ENCODE data around the gene MSL2.
"Not testable (repeated sequence)": the region's sequence is repeated elsewhere in the genome, so short reads cannot be mapped to it uniquely, and the experiment has no call there.

MSL2 gene

GRCh38 chr3:136186846-136187245, 9.3 kb downstream of the MSL2 start:
- CTCF ChIA-PET = interaction anchor here (0.6 kb wide), 1 partner anchor 797 kb away, joined by 3 read pairs; no protein-coding TSS in a partner anchor
- POLR2A ChIA-PET = interaction anchor here (1.1 kb wide), 1 partner anchor 9 kb away, joined by 4 read pairs; the partner anchor contains the start of gene MSL2
- DNase-seq (ENCODE audit: extremely low spot score) = no peak
- TF ChIP-seq CTBP1 (IDR thresholded peaks at IDR 0.05; ENCODE audit: borderline replicate concordance) = no peak
- no peak for TF ChIP-seq ZNF384 (IDR thresholded peaks at IDR 0.05)
- no peak for TF ChIP-seq SUZ12 (IDR thresholded peaks at IDR 0.05)
- TF ChIP-seq FOXK2 (IDR thresholded peaks at IDR 0.05) = no peak
- no peak for TF ChIP-seq BHLHE40 (IDR thresholded peaks at IDR 0.05; ENCODE audit: borderline replicate concordance)

GRCh38 chr3:136186344-136186743, 9.8 kb downstream of the MSL2 start:
- no peak for DNase-seq (ENCODE audit: extremely low spot score)
- CTCF ChIA-PET = interaction anchor here (0.6 kb wide), 1 partner anchor 798 kb away, joined by 3 read pairs; no protein-coding TSS in a partner anchor
- POLR2A ChIA-PET = interaction anchor here (1.1 kb wide), 1 partner anchor 10 kb away, joined by 4 read pairs; the partner anchor contains the start of gene MSL2
- TF ChIP-seq ARNT (IDR thresholded peaks at IDR 0.05) (no peak), HDGF (IDR thresholded peaks at IDR 0.05; ENCODE audit: borderline replicate concordance) (no peak), SP1 (IDR thresholded peaks at IDR 0.05) (no peak), TARDBP (IDR thresholded peaks at IDR 0.05) (no peak)

- no peak for DNase-seq (ENCODE audit: extremely low spot score)
- TF ChIP-seq ARNT (IDR thresholded peaks at IDR 0.05) = no peak
- no peak for TF ChIP-seq SP1 (IDR thresholded peaks at IDR 0.05)
- TF ChIP-seq TARDBP (IDR thresholded peaks at IDR 0.05) = no peak
- no peak for TF ChIP-seq LEF1 (IDR thresholded peaks at IDR 0.05; ENCODE audit: borderline replicate concordance)
- TF ChIP-seq FOXK2 (IDR thresholded peaks at IDR 0.05) = no peak
- no peak for TF ChIP-seq CTBP1 (IDR thresholded peaks at IDR 0.05; ENCODE audit: borderline replicate concordance)
- TF ChIP-seq FOXM1 (IDR thresholded peaks at IDR 0.05; ENCODE audit: borderline replicate concordance) = no peak
- ChIA-PET POLR2A (interaction anchor here (1.6 kb wide), 1 partner anchor 568 kb away, joined by 4 read pairs; the partner anchor contains the start of gene STAG1), CTCF (no interaction called here)
Measured at GRCh38 chr3:136184703-136185102, 11.4 kb downstream of the MSL2 start.

GRCh38 chr3:136181741-136182140, 14.4 kb downstream of the MSL2 start:
- POLR2A ChIA-PET = interaction anchor here (4.8 kb wide), 1 partner anchor 14 kb away, joined by 27 read pairs; the partner anchor contains the start of gene MSL2
- CTCF ChIA-PET = no interaction called here
- no peak for TF ChIP-seq FOXK2 (IDR thresholded peaks at IDR 0.05)
- no peak for TF ChIP-seq SUZ12 (IDR thresholded peaks at IDR 0.05)
- no peak for TF ChIP-seq CTBP1 (IDR thresholded peaks at IDR 0.05; ENCODE audit: borderline replicate concordance)
- no peak for TF ChIP-seq L3MBTL2 (conservative IDR thresholded peaks at IDR 0.05)
- TF ChIP-seq FOXA1 (IDR thresholded peaks at IDR 0.05) = no peak
- no peak for TF ChIP-seq FOXM1 (IDR thresholded peaks at IDR 0.05; ENCODE audit: borderline replicate concordance)
- TF ChIP-seq TARDBP (IDR thresholded peaks at IDR 0.05) = no peak
- no peak for TF ChIP-seq HDGF (IDR thresholded peaks at IDR 0.05; ENCODE audit: borderline replicate concordance)
- TF ChIP-seq BHLHE40 (IDR thresholded peaks at IDR 0.05; ENCODE audit: borderline replicate concordance) = no peak
- no peak for TF ChIP-seq PKNOX1 (IDR thresholded peaks at IDR 0.05)
- TF ChIP-seq SP1 (IDR thresholded peaks at IDR 0.05) = no peak
- no peak for TF ChIP-seq ELF4 (IDR thresholded peaks at IDR 0.05)
- no peak for TF ChIP-seq NFRKB (IDR thresholded peaks at IDR 0.05)
- no peak for TF ChIP-seq ARNT (IDR thresholded peaks at IDR 0.05)
- no peak for TF ChIP-seq LEF1 (IDR thresholded peaks at IDR 0.05; ENCODE audit: borderline replicate concordance)
- no peak for TF ChIP-seq ZNF384 (IDR thresholded peaks at IDR 0.05)
- no peak for DNase-seq (ENCODE audit: extremely low spot score)

GRCh38 chr3:136177876-136178275, 18.3 kb downstream of the MSL2 start:
- CTCF ChIA-PET = no interaction called here
- POLR2A ChIA-PET = no interaction called here
- TF ChIP-seq BHLHE40 (IDR thresholded peaks at IDR 0.05; ENCODE audit: borderline replicate concordance) = no peak
- no peak for TF ChIP-seq FOXA1 (IDR thresholded peaks at IDR 0.05)
- no peak for TF ChIP-seq ELF4 (IDR thresholded peaks at IDR 0.05)
- TF ChIP-seq SUZ12 (IDR thresholded peaks at IDR 0.05) = no peak
- TF ChIP-seq FOXK2 (IDR thresholded peaks at IDR 0.05) = no peak
- TF ChIP-seq SP1 (IDR thresholded peaks at IDR 0.05) = no peak
- no peak for TF ChIP-seq NFRKB (IDR thresholded peaks at IDR 0.05)
- no peak for TF ChIP-seq ZNF384 (IDR thresholded peaks at IDR 0.05)
- no peak for TF ChIP-seq PKNOX1 (IDR thresholded peaks at IDR 0.05)
- TF ChIP-seq HDGF (IDR thresholded peaks at IDR 0.05; ENCODE audit: borderline replicate concordance) = no peak
- TF ChIP-seq LEF1 (IDR thresholded peaks at IDR 0.05; ENCODE audit: borderline replicate concordance) = no peak
- TF ChIP-seq ARNT (IDR thresholded peaks at IDR 0.05) = no peak
- DNase-seq (ENCODE audit: extremely low spot score) = no peak

- DNase-seq (ENCODE audit: extremely low spot score) = no peak
- no peak for TF ChIP-seq LEF1 (IDR thresholded peaks at IDR 0.05; ENCODE audit: borderline replicate concordance)
- TF ChIP-seq CTBP1 (IDR thresholded peaks at IDR 0.05; ENCODE audit: borderline replicate concordance) = no peak
- TF ChIP-seq FOXA1 (IDR thresholded peaks at IDR 0.05) = no peak
- TF ChIP-seq BHLHE40 (IDR thresholded peaks at IDR 0.05; ENCODE audit: borderline replicate concordance) = no peak
- TF ChIP-seq SUZ12 (IDR thresholded peaks at IDR 0.05) = no peak
- TF ChIP-seq ELF4 (IDR thresholded peaks at IDR 0.05) = no peak
- no peak for TF ChIP-seq NFRKB (IDR thresholded peaks at IDR 0.05)
- TF ChIP-seq HDGF (IDR thresholded peaks at IDR 0.05; ENCODE audit: borderline replicate concordance) = no peak
- no peak for TF ChIP-seq TARDBP (IDR thresholded peaks at IDR 0.05)
- POLR2A ChIA-PET = no interaction called here
- CTCF ChIA-PET = no interaction called here
Measured at GRCh38 chr3:136173939-136174490, 22.1 kb downstream of the MSL2 start.

GRCh38 chr3:136171097-136171542, 25.0 kb downstream of the MSL2 start:
- DNase-seq (ENCODE audit: extremely low spot score) = no peak
- CTCF ChIA-PET = interaction anchor here (0.6 to 1.0 kb wide), 3 partner anchors 26 to 221 kb away, joined by 3 to 5 read pairs (median 5); no protein-coding TSS in a partner anchor
- TF ChIP-seq LEF1 (IDR thresholded peaks at IDR 0.05; ENCODE audit: borderline replicate concordance) = no peak
- TF ChIP-seq HDGF (IDR thresholded peaks at IDR 0.05; ENCODE audit: borderline replicate concordance) = no peak
- no peak for TF ChIP-seq ZNF384 (IDR thresholded peaks at IDR 0.05)
- TF ChIP-seq ELF4 (IDR thresholded peaks at IDR 0.05) = no peak
- TF ChIP-seq SUZ12 (IDR thresholded peaks at IDR 0.05) = no peak
- no peak for TF ChIP-seq CTBP1 (IDR thresholded peaks at IDR 0.05; ENCODE audit: borderline replicate concordance)
- no peak for TF ChIP-seq L3MBTL2 (conservative IDR thresholded peaks at IDR 0.05)
- no peak for TF ChIP-seq FOXM1 (IDR thresholded peaks at IDR 0.05; ENCODE audit: borderline replicate concordance)
- TF ChIP-seq FOXA1 (IDR thresholded peaks at IDR 0.05) = no peak
- TF ChIP-seq FOXK2 (IDR thresholded peaks at IDR 0.05) = no peak
- no peak for TF ChIP-seq SP1 (IDR thresholded peaks at IDR 0.05)
- TF ChIP-seq PKNOX1 (IDR thresholded peaks at IDR 0.05) = no peak
- TF ChIP-seq NFRKB (IDR thresholded peaks at IDR 0.05) = no peak
- no peak for TF ChIP-seq TARDBP (IDR thresholded peaks at IDR 0.05)
- no peak for TF ChIP-seq BHLHE40 (IDR thresholded peaks at IDR 0.05; ENCODE audit: borderline replicate concordance)
- no peak for TF ChIP-seq ARNT (IDR thresholded peaks at IDR 0.05)
- POLR2A ChIA-PET = interaction anchor here (0.6 to 1.3 kb wide), 5 partner anchors 12 to 291 kb away, joined by 3 to 5 read pairs (median 4); partner anchors contain the start of gene MSL2

GRCh38 chr3:136168236-136168635, 27.9 kb downstream of the MSL2 start:
- DNase-seq (ENCODE audit: extremely low spot score); CTCF ChIA-PET; POLR2A ChIA-PET: not testable (repeated sequence)
